GM19328 (cell line): ENCODE measurements around the gene MACROH2A1.
A peak's percentile ranks its signal among the peaks of the same experiment; 100 is the strongest.

Source experiments
- ATAC-seq: cut with Tn5 transposase; IDR thresholded peaks from one replicate; pipeline ENCODE4 v1.9.1; 2021; ENCODE audit warnings: mild to moderate bottlenecking, moderate library complexity; ENCODE audit not compliant: unreplicated experiment

The MACROH2A1 gene

DNA sequence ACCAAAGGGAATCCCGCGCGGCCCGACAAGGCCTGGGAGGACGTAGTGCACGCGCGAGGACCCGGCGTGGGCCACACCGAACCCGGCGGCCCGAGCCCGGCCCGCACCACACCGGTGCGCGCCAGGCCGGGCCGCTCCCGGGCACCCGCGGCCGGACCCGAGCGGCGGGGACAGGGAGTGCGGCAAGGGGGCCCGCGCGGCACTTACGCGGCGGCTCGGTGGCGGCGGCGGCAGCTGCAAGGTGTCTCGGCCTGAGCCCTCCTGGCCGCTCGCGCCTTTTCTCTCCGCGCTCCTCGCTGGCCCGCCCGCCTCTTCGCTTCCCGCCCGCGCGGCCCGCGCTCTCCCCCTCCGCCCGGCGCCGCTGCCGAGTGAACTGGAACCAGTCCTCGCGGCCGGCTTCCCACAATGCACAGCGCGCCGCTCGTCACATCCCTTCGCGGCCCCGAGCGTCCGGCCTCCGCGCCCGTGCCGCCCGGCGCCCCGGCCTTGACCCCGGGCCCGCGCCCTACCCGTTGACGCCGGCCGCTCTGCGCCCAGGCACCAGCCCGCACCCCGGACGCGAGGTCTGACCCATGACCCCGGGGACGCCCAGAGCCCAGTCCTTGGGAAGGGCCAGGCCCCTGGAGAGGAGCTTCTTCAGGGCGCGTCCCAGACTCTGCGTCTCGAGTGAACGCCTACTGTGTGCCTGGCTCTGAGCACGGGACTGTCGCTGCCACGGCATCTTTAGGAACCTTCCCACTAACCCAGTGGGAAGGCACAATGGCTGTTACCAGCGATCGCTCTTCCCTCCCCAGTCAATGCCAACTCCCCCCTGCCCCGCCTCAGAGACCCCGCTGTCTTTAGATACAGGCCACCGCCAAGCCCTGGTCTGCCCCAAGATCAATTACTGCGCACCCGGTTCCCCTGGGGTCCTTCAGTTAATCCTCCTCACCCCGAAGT, at the start of gene MACROH2A1:
Gene MACROH2A1, minus strand, starts transcription at position 377 of the 939 bp plus-strand sequence. CDS start 10,138 bp downstream, outside the sequence.
- ATAC-seq: peak; percentile 80

DNA sequence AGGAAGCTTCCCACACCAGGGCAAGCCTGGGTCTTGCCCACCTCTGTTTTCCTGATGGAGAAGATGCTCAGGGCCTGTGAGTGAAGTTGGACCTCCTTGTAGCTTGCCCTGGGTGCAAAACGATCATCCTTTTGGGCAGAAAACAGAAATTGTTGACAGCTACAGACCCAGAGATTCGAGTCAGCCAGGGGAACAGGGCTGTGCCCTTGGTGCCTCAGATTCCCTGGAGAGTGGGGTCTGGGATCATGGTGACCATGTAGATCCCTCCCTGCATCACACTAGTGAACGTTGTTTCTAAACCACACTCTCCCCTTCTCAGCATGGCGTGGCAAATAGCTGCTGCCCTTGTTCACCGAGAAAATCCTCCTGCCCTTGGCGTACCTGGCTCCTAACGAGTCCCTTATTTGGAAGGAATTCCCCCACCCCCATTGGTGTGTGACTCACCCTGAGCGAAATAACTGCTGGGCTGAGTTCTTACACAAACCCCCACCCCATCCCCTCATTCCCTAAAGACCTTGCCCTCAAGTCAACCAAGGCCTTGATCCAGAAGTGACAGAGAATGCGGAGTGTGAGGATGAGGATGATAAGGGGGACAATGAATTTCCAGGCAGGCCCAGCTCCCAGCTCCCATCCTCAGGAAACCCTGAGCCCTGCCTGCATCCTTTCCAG, 49.2 kb upstream of the MACROH2A1 start:
- ATAC-seq: no peak

DNA sequence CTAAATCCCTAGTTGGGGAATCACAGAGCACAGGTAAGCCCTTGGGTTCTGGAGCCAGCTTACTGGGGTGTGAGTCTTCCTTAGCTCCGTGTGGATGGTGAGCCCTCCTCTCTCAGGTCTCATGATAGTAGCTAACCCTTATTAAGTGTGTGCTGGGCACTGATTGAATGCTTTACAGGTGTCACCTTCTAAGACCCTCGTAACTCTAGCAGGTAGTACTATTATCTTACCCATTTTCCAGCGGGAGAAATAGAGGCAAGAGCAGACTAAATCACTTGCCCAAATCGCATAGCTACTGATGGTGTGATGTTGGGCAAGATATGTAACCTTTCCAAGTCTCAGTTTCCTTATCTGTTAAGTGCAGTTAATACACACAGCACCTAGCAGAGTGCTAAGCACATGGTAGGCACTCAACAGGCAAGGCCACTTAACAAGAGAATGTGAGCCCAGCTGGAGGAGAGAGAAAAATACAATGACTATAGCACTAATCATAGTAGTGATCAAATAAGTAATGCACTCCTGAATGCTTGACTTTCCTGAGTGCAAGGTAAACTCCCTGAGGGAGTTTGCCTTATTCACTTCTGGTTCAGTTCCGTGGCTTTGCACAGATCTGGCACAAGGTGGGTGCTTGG, 48.4 kb upstream of the MACROH2A1 start, which contains the start of gene DCANP1:
Gene DCANP1, minus strand, starts transcription at position 51 of the 632 bp plus-strand sequence. CDS start 240 bp downstream, outside the sequence.
- ATAC-seq: no peak

DNA sequence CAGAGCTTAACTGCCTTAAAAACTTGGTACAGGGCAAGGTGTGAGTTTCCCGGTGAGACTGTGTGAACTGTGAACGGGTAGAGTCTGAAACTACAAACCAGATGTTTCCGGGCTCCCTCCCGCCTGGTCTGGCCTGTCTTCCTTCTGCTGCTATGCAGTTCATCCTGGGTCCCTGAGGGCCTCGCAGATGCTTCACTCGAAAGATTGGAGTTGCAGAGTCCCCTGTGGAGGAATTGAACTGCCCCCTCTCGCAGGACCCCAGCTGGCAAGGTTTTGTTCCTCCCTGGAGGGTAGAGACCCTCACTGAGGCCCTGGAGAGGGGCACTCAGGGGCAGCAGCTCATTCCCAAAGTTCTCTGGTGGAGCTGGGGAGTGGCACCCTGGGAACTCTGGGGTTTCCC, 47.6 kb upstream of the MACROH2A1 start:
- no peak for ATAC-seq

DNA sequence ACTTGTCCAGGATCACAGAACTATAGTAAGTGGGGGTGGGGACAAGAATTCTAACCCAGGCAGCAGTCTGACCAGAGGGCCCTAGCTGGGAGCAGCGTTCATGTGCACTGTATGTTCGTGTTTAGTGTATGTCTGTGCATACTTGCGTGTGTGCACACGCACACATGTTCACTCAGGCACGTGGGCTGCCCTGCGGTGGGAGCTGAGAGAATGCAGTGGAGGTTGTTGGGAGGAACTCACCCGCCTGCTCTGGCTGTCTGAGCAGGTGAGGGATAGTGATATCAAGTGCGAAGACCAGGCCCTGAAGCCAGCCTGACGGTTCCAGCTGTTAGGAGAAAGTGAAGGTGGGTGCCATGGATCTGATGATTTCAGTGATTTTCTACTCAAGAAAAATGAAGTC, 47.2 kb upstream of the MACROH2A1 start:
- ATAC-seq: no peak

DNA sequence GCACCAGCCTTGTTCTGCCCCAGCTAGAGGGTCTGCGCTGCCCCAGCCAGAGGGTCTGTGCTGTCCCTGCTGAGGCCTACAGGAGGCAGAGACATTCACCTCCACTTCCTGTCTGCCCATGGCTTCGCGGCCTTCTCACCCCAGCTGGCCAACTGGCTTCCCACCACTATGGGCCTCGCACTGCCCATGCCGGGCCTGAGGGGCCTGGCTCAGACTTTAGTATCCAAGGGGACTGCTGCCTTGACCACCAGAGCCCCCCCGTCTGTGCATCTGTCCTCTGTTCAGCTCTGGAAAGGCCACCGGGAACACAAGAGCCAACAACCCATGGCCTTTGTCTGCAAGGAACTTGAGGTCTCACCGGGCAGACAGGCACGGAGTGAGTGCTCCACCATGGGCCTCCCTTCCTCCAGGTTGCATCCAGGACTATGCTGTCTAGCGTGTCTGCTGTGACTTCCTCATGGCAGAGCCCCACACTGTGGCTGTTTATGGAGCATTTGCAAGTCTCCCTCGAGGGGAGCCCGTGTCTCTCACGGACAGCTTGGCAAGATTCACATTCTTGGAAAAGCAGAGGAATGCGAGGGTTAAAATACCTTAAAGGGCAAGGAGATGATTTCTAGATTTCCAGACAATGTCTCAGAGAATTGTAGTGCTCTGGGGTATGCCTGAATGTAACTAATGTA, 46.4 kb upstream of the MACROH2A1 start:
- ATAC-seq: no peak

DNA sequence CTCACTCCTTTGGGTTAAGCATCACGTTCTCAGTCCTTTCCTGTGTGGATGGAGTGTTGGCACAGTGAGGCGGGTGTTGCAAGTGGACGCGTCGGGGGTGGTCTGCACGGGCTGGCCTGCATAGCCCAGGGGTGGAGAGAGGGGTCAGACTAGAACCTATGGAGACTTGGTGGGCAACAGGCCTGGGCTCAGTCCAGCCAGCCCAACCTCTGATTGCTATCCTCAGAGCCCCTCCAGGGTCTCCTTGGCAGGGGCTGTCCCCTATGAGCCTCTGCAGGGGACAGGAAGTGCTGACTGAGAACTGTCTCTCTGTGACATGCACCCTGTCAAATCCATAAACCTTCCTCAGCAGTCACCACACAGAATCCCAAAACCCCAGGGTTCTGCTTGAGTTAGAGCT, 45.9 kb upstream of the MACROH2A1 start:
- no peak for ATAC-seq

DNA sequence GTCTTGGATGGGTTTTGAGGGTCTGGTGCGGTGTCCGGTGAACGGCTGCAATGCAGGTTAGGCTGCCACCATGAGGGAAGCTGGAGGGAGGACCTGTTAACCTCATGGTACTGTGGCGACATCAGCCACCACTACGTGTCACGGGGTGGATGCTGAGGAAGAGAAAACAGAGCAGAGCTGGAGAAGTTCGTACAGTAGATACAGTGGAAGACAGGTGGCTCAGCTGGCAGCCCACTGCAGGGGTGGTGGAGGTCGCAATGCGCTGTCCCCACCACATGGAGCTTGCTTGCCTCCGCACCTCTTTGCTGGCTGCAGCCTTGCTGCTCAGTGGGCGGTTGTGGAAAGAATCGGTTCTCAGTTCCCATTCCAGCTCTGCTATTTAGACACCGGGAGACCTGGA, 45.3 kb upstream of the MACROH2A1 start:
- ATAC-seq: no peak

DNA sequence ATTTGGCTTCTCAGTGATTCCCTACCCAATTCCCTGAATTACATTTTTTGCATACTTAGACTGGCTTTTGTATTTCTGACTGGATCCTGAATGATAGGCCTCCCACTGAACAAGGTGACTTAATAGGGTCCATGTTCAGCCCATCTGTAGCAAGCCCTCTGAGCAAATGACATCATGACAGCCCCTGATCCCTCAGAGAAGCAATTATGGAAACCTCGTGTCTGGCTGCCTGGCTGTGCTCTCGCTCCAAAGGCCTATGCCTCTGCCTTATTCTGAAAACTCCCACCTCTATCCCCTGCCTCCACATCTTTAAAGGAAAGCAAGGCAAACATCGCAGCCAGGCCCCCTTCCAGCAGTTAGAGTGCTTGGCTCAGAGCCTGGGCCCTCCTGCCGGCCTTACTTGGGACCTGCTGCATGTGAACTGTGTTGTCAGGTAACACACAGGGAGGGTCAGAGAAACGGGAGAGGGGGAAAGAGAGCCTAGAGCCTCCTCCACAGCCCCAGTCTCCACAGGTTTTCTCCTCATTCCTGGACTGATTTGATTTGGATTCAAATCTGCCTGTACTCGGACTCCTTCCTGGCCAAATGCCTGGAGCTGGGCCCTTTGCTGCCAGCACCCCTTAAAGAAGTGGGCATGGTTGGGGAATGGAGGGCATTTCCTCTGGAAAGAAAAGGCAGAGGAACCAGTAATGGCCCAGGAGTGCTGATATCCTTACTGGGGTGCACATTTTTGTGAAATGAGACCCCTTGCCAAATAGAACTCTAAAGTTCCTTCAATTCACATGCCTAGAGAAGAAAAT, 44.3 kb upstream of the MACROH2A1 start:
- no peak for ATAC-seq

DNA sequence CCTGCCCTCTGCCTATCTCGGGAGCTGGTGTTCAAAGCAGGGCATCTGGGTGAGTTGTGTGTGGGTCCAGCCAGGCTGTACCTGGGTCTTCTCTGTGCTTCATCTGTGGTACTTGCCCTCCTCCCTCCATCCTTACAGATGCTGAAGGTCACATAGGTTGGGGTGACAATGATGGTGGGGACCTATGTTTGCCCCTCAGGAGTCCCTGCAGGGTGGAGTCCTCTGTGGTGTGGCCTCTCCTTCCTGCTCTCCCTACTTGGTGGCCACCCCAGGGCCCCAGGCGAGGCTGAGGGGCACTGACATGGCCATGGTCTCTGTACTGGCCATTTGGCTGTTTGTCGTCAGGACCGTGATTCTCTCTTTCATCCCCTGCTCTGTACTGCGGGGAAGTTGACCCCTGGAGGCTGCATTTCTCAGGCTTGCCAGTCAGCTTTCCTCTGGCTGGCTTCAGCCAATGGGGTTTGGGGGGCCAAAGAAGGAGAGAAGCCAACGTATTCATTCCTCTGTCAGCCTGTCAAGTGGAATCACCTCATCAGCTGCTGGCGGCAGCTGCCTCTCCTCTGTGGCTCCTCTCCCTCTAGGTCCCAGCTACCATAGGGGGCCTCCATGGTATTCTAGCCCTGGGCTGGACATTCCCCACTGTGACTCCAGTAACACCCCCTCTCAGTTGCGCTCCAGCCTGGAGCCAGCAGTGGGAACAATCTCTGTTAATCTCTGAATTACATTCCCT, 43.6 kb upstream of the MACROH2A1 start:
- no peak for ATAC-seq

DNA sequence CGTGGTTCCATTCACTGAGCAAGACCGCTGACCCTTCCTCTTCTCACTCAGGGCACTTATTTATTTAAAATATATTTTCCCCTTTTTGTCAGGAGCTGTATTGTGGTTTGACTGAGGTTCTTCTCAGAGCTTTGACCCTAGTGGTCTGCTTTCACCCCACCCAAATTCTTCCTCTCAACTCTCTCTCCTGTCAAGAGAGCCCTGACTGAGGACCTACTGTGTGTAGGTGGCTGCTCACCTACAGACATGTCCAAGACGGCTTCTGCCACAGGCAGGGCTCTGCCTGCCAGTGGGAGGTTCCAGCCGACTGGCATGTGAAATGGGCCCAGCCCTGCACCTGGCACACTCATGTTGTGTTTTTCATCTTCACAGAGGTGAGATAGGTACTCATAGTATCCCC, 42.9 kb upstream of the MACROH2A1 start:
- ATAC-seq: no peak

DNA sequence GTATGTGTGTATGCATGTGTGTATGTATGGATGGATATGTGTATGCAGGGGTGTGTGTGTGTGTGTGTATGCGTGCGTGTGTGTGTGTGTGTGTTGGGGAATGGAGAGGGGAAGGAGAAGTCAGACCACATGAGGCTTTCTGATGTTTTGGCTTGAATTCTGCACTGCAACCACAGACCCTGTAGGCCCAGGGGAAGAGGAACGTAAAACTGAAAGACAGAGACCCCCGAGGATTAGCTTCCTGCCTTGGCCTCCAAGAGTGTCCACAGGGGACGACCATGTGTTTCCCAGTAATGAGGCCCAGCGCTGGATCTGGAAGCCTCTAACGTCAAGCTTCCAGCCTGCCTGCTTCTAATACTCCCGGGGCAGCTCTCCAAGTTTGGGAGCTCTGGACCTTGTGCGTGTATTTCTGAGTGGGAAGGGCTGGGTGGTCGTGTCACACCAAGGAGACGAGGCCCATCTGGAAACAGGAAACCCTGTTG, 42.4 kb upstream of the MACROH2A1 start:
- ATAC-seq: no peak

DNA sequence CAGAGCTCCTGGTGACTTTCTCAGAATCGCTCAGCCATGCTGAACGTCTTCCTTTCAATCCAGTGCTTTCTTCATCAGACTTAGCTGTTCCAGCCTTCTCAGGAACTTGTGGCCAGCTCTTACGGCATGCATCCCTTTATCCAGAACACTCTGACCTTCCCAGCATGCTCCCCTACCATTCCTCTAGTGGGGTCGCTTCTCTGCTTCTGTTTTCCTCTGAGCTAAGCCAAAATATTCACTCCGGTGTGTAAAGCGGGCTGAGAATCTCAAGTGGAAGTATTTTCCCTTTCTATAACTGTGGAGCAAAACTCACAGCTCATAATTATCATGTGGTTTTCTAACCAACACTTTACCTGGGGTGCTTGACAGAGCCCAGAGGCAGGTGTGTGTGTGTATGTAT, 41.9 kb upstream of the MACROH2A1 start:
- ATAC-seq: no peak

DNA sequence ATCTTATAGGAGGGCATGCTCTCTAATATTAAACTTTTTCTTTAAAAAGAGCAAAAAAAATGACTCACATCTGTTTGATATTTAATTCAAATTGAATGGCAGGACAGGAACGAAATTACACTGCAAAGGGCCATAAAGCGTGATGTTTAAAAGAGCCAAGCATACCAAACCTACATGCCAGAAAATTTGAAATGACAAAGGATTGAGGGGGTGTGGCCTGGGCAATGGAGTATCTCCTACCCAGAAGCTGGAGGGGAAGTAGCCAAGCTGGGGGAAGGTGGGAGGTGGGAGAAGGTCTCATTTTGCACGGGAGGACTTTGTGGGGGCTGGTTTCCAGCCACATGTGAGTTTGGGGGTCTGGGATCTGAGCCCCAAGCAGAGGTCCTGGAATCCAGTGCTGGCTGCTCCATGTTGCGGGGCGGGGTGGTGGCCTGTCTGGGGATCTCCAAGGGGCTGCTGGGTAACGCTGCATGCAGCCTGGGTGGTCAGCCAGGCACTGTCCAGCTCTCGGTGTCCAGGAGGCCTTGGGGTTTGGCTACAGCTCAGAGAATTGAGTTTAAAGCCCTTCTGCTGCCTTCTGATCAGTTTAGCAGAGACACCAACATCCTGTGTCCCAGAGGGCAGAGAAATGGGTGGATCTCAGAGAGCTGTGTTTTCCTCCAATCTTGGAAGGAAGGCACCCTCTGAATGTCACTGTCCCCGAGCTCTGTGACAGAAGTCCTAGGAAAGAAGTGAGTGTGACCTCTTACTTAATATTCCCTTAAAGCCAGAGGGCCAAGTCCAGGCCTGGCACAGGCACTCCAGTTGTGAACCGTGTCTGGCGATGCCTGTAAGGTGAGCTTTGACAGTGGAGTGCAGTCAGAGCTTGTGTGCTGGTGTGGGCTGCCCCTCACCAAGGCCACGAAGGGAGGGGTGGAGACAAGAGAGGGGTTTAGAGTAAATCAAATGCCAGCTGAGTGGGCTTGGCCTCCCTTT, 40.5 kb upstream of the MACROH2A1 start:
- no peak for ATAC-seq

DNA sequence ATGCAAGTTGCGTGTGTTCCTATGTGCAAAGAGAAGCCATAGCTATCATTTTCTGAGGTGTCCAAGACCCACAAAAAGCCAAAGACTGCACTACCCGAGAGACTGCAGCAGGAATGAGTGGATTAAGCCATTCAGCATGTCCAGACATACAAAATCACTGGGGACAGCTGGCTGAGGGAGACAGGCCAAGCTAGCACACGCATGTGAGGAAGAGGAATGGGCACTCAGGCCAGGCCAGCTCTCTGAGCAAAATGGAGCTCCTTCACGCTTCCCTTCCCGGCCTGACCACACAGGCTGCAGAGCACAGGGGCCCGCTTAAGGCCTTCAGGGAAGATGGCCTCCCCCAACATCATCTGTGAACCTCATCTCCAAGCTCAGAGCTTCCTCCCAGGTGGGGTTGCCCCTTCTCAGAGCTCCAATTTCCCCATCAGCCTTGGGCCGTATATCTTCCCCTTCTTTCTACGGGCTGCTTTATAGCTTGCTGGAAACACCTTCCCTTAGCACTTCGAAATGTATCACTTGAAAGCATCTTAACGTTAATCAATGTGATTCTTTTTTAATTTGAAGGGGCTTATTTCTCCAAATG, 39.7 kb upstream of the MACROH2A1 start:
- no peak for ATAC-seq

DNA sequence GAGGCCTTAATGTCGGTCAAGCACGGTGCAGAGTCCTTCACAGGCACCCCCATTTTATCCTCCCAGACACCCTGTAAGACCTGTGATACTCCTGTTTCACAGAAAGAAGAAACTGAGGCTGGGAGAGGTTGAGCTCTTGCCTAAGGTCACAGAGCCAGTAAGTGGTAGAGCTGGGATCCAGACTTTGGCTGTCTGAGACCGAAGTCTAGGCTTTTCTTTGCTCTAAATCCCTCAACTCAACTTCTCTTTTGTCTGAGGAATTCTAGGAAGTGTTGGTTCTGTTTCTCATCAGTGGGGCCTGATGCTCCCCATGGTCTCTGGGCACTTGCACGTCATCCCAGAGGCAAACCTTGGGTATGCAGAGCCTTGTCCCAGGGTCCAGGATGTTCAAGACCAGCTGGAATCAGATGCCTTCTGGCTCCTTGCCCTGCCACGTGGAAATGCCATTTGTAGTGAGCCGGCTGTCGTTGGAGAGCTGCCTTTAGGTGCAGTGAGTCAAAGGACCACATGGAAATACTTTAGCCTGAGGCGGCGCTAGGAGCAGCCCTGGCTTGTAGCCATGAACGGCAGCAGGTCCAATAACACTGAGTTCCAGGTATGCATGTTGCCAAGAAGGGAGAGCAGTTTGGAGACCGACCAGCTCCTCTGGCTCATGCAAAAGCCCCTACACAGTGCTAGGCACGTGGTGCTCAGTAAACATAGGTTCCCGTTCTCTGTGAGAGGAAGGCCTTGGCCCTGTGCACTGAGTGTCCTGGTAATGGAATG, 38.9 kb upstream of the MACROH2A1 start:
- no peak for ATAC-seq

DNA sequence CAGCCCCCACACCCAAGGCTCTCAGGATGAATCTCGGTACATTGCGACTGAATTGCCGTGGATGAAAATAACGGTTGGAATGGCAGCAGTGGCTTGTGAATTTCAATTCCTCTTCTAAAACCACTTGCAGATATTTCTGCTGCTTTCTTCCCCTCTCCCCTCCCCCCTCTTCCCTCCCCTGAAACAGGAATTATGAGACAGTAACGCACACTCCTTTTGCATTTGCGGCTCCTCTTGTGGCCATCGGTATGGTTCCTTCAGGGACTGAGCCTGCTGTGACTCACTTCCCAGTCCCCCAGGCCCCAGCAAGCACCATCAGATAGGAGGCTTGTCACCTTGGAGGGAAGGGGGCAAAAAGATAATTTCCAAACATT, 38.4 kb upstream of the MACROH2A1 start:
- ATAC-seq: no peak
